ENCODE measurements around the gene DIDO1.
"Not testable (repeated sequence)": the region's sequence is repeated elsewhere in the genome, so short reads cannot be mapped to it uniquely, and the experiment has no call there.

The DIDO1 gene

GRCh38 chr20:62962891-62963613, 36.7 kb upstream of the DIDO1 start:
- no peak for DNase-seq (ENCODE audit: low read depth)

GRCh38 chr20:62962221-62962879, 36.0 kb upstream of the DIDO1 start:
- DNase-seq (ENCODE audit: low read depth), result no peak

- DNase-seq (ENCODE audit: low read depth), result no peak
Observed at GRCh38 chr20:62961799-62962198, 35.5 kb upstream of the DIDO1 start.

GRCh38 chr20:62961310-62961783, 35.0 kb upstream of the DIDO1 start:
- DNase-seq (ENCODE audit: low read depth), result no peak

- not testable (repeated sequence) for DNase-seq (ENCODE audit: low read depth)
Observed at GRCh38 chr20:62960446-62961309, 34.4 kb upstream of the DIDO1 start.

GRCh38 chr20:62959998-62960436, 33.7 kb upstream of the DIDO1 start:
- DNase-seq (ENCODE audit: low read depth), result no peak

GRCh38 chr20:62959101-62959971, 33.0 kb upstream of the DIDO1 start:
- DNase-seq (ENCODE audit: low read depth), result no peak

GRCh38 chr20:62958388-62959100, 32.2 kb upstream of the DIDO1 start:
- no peak for DNase-seq (ENCODE audit: low read depth)

- DNase-seq (ENCODE audit: low read depth), result no peak
Observed at GRCh38 chr20:62957136-62958117, 31.1 kb upstream of the DIDO1 start.

- no peak for DNase-seq (ENCODE audit: low read depth)
Observed at GRCh38 chr20:62956387-62957135, 30.3 kb upstream of the DIDO1 start.

- no peak for DNase-seq (ENCODE audit: low read depth)
Observed at GRCh38 chr20:62955519-62956386, 29.4 kb upstream of the DIDO1 start.

- DNase-seq (ENCODE audit: low read depth), result peak; percentile 83
Observed at GRCh38 chr20:62953839-62954703, 27.8 kb upstream of the DIDO1 start.

- peak; percentile 19 for DNase-seq (ENCODE audit: low read depth)
Observed at GRCh38 chr20:62952968-62953838, 26.9 kb upstream of the DIDO1 start.

- DNase-seq (ENCODE audit: low read depth), result peak; percentile 80
Observed at GRCh38 chr20:62952373-62952967, 26.2 kb upstream of the DIDO1 start, which contains the start of gene SLC17A9. Gene SLC17A9 (plus strand): TSS chr20:62952709. CDS start chr20:62952831, 122 bp downstream.

- DNase-seq (ENCODE audit: low read depth), result no peak
Observed at GRCh38 chr20:62951896-62952372, 25.6 kb upstream of the DIDO1 start.
